Heart right ventricle (tissue), 16 donors: ENCODE results near the gene RESP18. TPM values are rescaled to one million over a fixed set of nuclear protein-coding genes. Genes with fewer than 3 reads are reported as not detected.

ENCODE experiments used
- ATAC-seq, 8 donors: fragments of 200-7000 bp; cut with Tn5 transposase; one replicate each; pipeline ENCODE4 v1.9.1; 2020; ENCODE audit warnings: mild to moderate bottlenecking in 8 of 8, moderate library complexity in 8 of 8, moderate number of reproducible peaks in 1 of 8
- DNase-seq, 2 donors: peaks; one replicate each; pipeline ENCODE4 v3.0.0-alpha.2; 2020
- H3K27ac ChIP-seq, 10 donors: fragments of 200-600 bp; sonication (generic) in 2 of 10; one replicate each; pipeline versions ENCODE4 v1.5.0 to v1.8.0; 2020 to 2022; ENCODE audit warnings: mild to moderate bottlenecking in 3 of 10
- H3K27me3 ChIP-seq, 7 donors: fragments of 200-600 bp; one replicate each; pipeline ENCODE4 v1.8.0; 2021 to 2022; ENCODE audit warnings: mild to moderate bottlenecking in 2 of 7
- H3K36me3 ChIP-seq, 9 donors: fragments of 200-600 bp; sonication (generic) in 1 of 9; one replicate each; pipeline versions ENCODE4 v1.5.0 to v1.8.0; 2020 to 2022; ENCODE audit warnings: mild to moderate bottlenecking in 2 of 9
- H3K4me1 ChIP-seq, 9 donors: fragments of 200-600 bp; sonication (generic) in 1 of 9; one replicate each; pipeline versions ENCODE4 v1.5.0 to v1.8.0; 2020 to 2022; ENCODE audit warnings: mild to moderate bottlenecking in 4 of 9
- H3K4me3 ChIP-seq, 10 donors: fragments of 200-600 bp; sonication (generic) in 2 of 10; one replicate each; pipeline versions ENCODE4 v1.5.0 to v1.8.0; 2020 to 2022; ENCODE audit warnings: mild to moderate bottlenecking in 7 of 10, moderate library complexity in 2 of 10
- H3K9me3 ChIP-seq, 11 donors: fragments of 200-600 bp in 10 of 11; sonication (generic) in 2 of 11; one replicate each; pipeline versions ENCODE4 v1.5.0 to v1.8.0; 2013 to 2022; ENCODE audit warnings: mild to moderate bottlenecking in 2 of 11, control low read depth in 1 of 11, moderate library complexity in 1 of 11
- CTCF ChIP-seq, 9 donors: fragments of 200-600 bp; sonication (generic) in 2 of 9; IDR thresholded peaks; one replicate each; pipeline versions ENCODE4 v1.5.0 to v1.8.0; 2021 to 2022; ENCODE audit warnings: antibody characterized with exemption in 9 of 9, mild to moderate bottlenecking in 5 of 9, moderate library complexity in 1 of 9
- WGBS, 2 donors: extraction: QIAGEN DNeasy Blood & Tissue Kit; methylation state at CpG; one replicate each; pipeline ENCODE4 v1.1.7; 2013; ENCODE audit warnings: inconsistent platforms in 1 of 2; 5-methylcytosine and 5-hydroxymethylcytosine counted together
- intact Hi-C, 10 donors: fragments of 100-400 bp; cut with DNase I; formaldehyde crosslinking; loops; one replicate each; pipeline versions ENCODE4 v1.11.1 to v1.14.2; 2022
- polyA plus RNA-seq, 2 donors: library from polyadenylated mRNA; stranded (reverse); fragments of 200-250 nt; gene quantifications; one replicate each; pipeline ENCODE4 v1.2.3, GENCODE V29; 2013
- total RNA-seq, 10 donors: library from RNA; stranded (reverse); fragmentation: NEBNext Ultra II Directional in 3 of 10; extraction: Animal tissue kit (Norgen Biotek cat#: 25700) in 3 of 10; gene quantifications; one replicate each; pipeline versions ENCODE4 v1.2.1 to v1.2.4, GENCODE V29; 2021 to 2023
- donor health status: Arrhythmogenic right ventricular cardiomyopathy.
- donor health status: ischemic (EF 13 %, LVEDD 7.1; RV severe dilation, severe dysfunction).
- donor health status: healthy with polysubstance abuse.
- donor health status: DM: no; HTN: yes; CAD: no.
- donor health status: DM: no; HTN: no; CAD: no.
- donor health status: ischemic (EF 25% LVEDD 6.9; RV normal size, moderate dysfunction).
- donor health status: ischemic (EF 25% LVEDD 5.7; RV mildly dilated, moderate dysfunction).
- donor health status: healthy.
- donor health status: DM: yes; HTN: yes; CAD: no.
- donor health status: Ischemic cardiomyopathy.
- donor health status: ischemic (EF 35%, LVEDD 5.7; RV mildly dilated, moderate dysfunction).
- donor health status: nonischemic (EF 11% LVEDD 7.7; RV severe dilation, severe dysfunction).
- donor health status: DM: yes; HTN: yes; CAD: no.
- donor health status: PGD.
- donor health status: ischemic (EF 29% LVEDD 5.4; RV normal size, mild dysfunction).
- donor health status: nonischemic (EF 23%, LVEDD 6.1; RV moderate dilation, normal function).

RESP18 gene
- total and polyA plus RNA-seq, 12 donors, result not detected

GRCh38 chr2:219284501-219285372, 47.8 kb downstream of the RESP18 start:
- H3K4me1 ChIP-seq, result peaks cover 0 to 57% (median 14%) of the 10 kb centered on the region in 9 donors
- peaks cover 0 to 67% (median 47%) of the 10 kb centered on the region in 9 donors for H3K36me3 ChIP-seq
- H3K9me3 ChIP-seq, result no peaks in the 10 kb centered on the region
- DNase-seq (no peak), ATAC-seq (no peak)
- peak overlapping the region in 2 of 10 donors; percentile 19 to 50 for H3K27ac ChIP-seq
- 87% methylated on average over 16 of the region's 16 CpGs for WGBS, 2 donors
- H3K27me3 ChIP-seq, result no peaks in the 10 kb centered on the region
- no peak for TF ChIP-seq CTCF (IDR thresholded peaks at IDR 0.05)
- intact Hi-C loops, result no loop called here
- no peak overlapping the region for H3K4me3 ChIP-seq

- no peak for TF ChIP-seq CTCF (IDR thresholded peaks at IDR 0.05)
- Histone ChIP-seq H3K27me3 (no peaks in the 10 kb centered on the region), H3K9me3 (no peaks in the 10 kb centered on the region), H3K4me1 (peaks cover 7 to 62% (median 22%) of the 10 kb centered on the region in 9 donors), H3K36me3 (peaks cover 0 to 67% (median 47%) of the 10 kb centered on the region in 9 donors), H3K27ac (peak overlapping the region in 1 of 10 donors; percentile 65), H3K4me3 (no peak overlapping the region)
- WGBS, 2 donors, result 82 to 89% methylated on average over 17 of the region's 17 CpGs
- ATAC-seq, result no peak
- DNase-seq, result no peak
- intact Hi-C loops, result no loop called here
Observed at GRCh38 chr2:219282943-219283581, 49.5 kb downstream of the RESP18 start.

- 75 to 83% methylated on average over 5 of the region's 5 CpGs for WGBS, 2 donors
- Histone ChIP-seq H3K27ac (peak overlapping the region in 1 of 10 donors; percentile 65), H3K9me3 (no peaks in the 10 kb centered on the region), H3K4me3 (no peak overlapping the region), H3K4me1 (peaks cover 11 to 69% (median 29%) of the 10 kb centered on the region in 9 donors), H3K27me3 (no peaks in the 10 kb centered on the region), H3K36me3 (peaks cover 0 to 67% (median 47%) of the 10 kb centered on the region in 9 donors)
- no peak for DNase-seq
- no peak for TF ChIP-seq CTCF (IDR thresholded peaks at IDR 0.05)
- ATAC-seq, result no peak
- intact Hi-C loops, result no loop called here
Observed at GRCh38 chr2:219282375-219282774, 50.2 kb downstream of the RESP18 start.

GRCh38 chr2:219281588-219281987, 51.0 kb downstream of the RESP18 start:
- DNase-seq, result no peak
- ATAC-seq, result no peak
- H3K27ac ChIP-seq, result peak overlapping the region in 2 of 10 donors; percentile 8 to 65
- no peak overlapping the region for H3K4me3 ChIP-seq
- intact Hi-C loops, result loop anchor here in 1 of 10 donors (2.0 kb wide), 1 partner anchor 63 kb away; the partner anchor contains the start of gene ABCB6
- 81 to 92% methylated on average over 8 of the region's 8 CpGs for WGBS, 2 donors
- H3K4me1 ChIP-seq, result peaks cover 11 to 70% (median 30%) of the 10 kb centered on the region in 9 donors
- no peaks in the 10 kb centered on the region for H3K27me3 ChIP-seq
- peaks cover 0 to 63% (median 47%) of the 10 kb centered on the region in 9 donors for H3K36me3 ChIP-seq
- no peaks in the 10 kb centered on the region for H3K9me3 ChIP-seq
- TF ChIP-seq CTCF (IDR thresholded peaks at IDR 0.05), result no peak
